H1 (cell line): ENCODE data around the gene GNB1L.

Source experiments
- CBX8 ChIP-seq: fragments of 300-800, 300-1000 bp; sonication (generic); IDR thresholded peaks from 2 replicates; pipeline ENCODE4 v1.7.1; 2016; ENCODE audit warnings: low read depth, low read length, borderline replicate concordance
- CEBPB ChIP-seq: IDR thresholded peaks from 2 replicates; pipeline ENCODE4 v1.6.1; 2012; ENCODE audit warnings: low read depth, low read length
- CTCF ChIP-seq, 3 experiments: IDR thresholded peaks; 1 replicate in 2 of 3; 2 replicates in 1 of 3; pipeline versions ENCODE4 v1.5.1 to v1.6.1; 2011; ENCODE audit warnings: low read length in 3 of 3, mild to moderate bottlenecking in 3 of 3, inconsistent platforms in 2 of 3, low read depth in 1 of 3, moderate library complexity in 1 of 3; ENCODE audit not compliant: insufficient read depth in 1 of 3; ENCODE audit errors: control extremely low read depth in 1 of 3
- JUN ChIP-seq: IDR thresholded peaks from 2 replicates; pipeline ENCODE4 v1.6.1; 2011; ENCODE audit warnings: low read depth, mild to moderate bottlenecking, improper control_type of control experiment, low read length
- POLR2A ChIP-seq, 2 experiments: IDR thresholded peaks; 1 replicate in 1 of 2; 2 replicates in 1 of 2; pipeline ENCODE4 v1.6.1; 2011; ENCODE audit warnings: low read depth in 2 of 2, low read length in 2 of 2, mild to moderate bottlenecking in 2 of 2; ENCODE audit errors: control extremely low read depth in 1 of 2
- TCF12 ChIP-seq: IDR thresholded peaks from 2 replicates; pipeline ENCODE4 v1.6.1; 2011; ENCODE audit warnings: low read depth, mild to moderate bottlenecking, low read length
- YY1 ChIP-seq: IDR thresholded peaks from 2 replicates; pipeline ENCODE4 v1.6.1; 2011; ENCODE audit warnings: low read depth, mild to moderate bottlenecking, low read length

- TF ChIP-seq CTCF (IDR thresholded peaks at IDR 0.05; ENCODE audit: control extremely low read depth in 1 of 3, insufficient read depth in 1 of 3, low read depth in 1 of 3, low read length in 3 of 3) = no peak
- TF ChIP-seq POLR2A (IDR thresholded peaks at IDR 0.05; ENCODE audit: control extremely low read depth in 1 of 2, low read depth in 2 of 2, low read length in 2 of 2) = no peak
- no peak for TF ChIP-seq CEBPB
- no peak for TF ChIP-seq JUN
- TF ChIP-seq CBX8 = no peak
- TF ChIP-seq YY1 = no peak
- TF ChIP-seq TCF12 = no peak
These were observed 70.9 kb downstream of the GNB1L start for GRCh38 chr22:19783586-19784383.
